Effector CD4-positive, alpha-beta T cell (primary cell): Measurements from ENCODE around the gene CNTN6.
"Not testable (repeated sequence)": the region's sequence is repeated elsewhere in the genome, so short reads cannot be mapped to it uniquely, and the experiment has no call there.

Source experiments
- DNase-seq: peaks from one replicate; pipeline ENCODE4 v3.0.0-alpha.2; 2020

CNTN6 gene

GRCh38 chr3:1288805-1289494 is 196.1 kb downstream of the CNTN6 start:
- no peak for DNase-seq

GRCh38 chr3:1292571-1293071 is 199.8 kb downstream of the CNTN6 start:
- no peak for DNase-seq

- no peak for DNase-seq
Measured at GRCh38 chr3:1294586-1294985, 201.8 kb downstream of the CNTN6 start.

- DNase-seq, result no peak
Measured at GRCh38 chr3:1318296-1319005, 225.6 kb downstream of the CNTN6 start.

GRCh38 chr3:1326546-1326945 is 233.7 kb downstream of the CNTN6 start:
- no peak for DNase-seq

- no peak for DNase-seq
Measured at GRCh38 chr3:1330107-1330506, 237.3 kb downstream of the CNTN6 start.

GRCh38 chr3:1346386-1346785 is 253.6 kb downstream of the CNTN6 start:
- no peak for DNase-seq

- DNase-seq, result no peak
Measured at GRCh38 chr3:1348547-1348946, 255.7 kb downstream of the CNTN6 start.

- no peak for DNase-seq
Measured at GRCh38 chr3:1350885-1351284, 258.1 kb downstream of the CNTN6 start.

GRCh38 chr3:1355691-1356090 is 262.9 kb downstream of the CNTN6 start:
- DNase-seq, result no peak

- no peak for DNase-seq
Measured at GRCh38 chr3:1356101-1356500, 263.3 kb downstream of the CNTN6 start.

- no peak for DNase-seq
Measured at GRCh38 chr3:1365528-1365927, 272.7 kb downstream of the CNTN6 start.

- no peak for DNase-seq
Measured at GRCh38 chr3:1374471-1374870, 281.6 kb downstream of the CNTN6 start.

- DNase-seq, result no peak
Measured at GRCh38 chr3:1375145-1375544, 282.3 kb downstream of the CNTN6 start.

- DNase-seq, result no peak
Measured at GRCh38 chr3:1380926-1381646, 288.3 kb downstream of the CNTN6 start.

GRCh38 chr3:1381647-1382036 is 288.8 kb downstream of the CNTN6 start:
- DNase-seq, result no peak

- not testable (repeated sequence) for DNase-seq
Measured at GRCh38 chr3:1387396-1387905, 294.6 kb downstream of the CNTN6 start.

- DNase-seq, result no peak
Measured at GRCh38 chr3:1394188-1394587, 301.4 kb downstream of the CNTN6 start.

- DNase-seq, result no peak
Measured at GRCh38 chr3:1400571-1400970, 307.7 kb downstream of the CNTN6 start.

GRCh38 chr3:1404270-1404962 is 311.6 kb downstream of the CNTN6 start:
- no peak for DNase-seq

GRCh38 chr3:1406250-1406649 is 313.4 kb downstream of the CNTN6 start:
- no peak for DNase-seq

- no peak for DNase-seq
Measured at GRCh38 chr3:1421577-1421976, 328.8 kb downstream of the CNTN6 start.

- DNase-seq, result no peak
Measured at GRCh38 chr3:1423566-1424089, 330.8 kb downstream of the CNTN6 start.
